Kidney (tissue), 14 donors: ENCODE results near the gene DENND2A. TPM values are rescaled to one million over a fixed set of nuclear protein-coding genes. Genes with fewer than 3 reads are reported as not detected.

Source experiments
- DNase-seq, 5 donors: peaks; one replicate each; pipeline ENCODE4 v3.0.0-alpha.2; 2013 to 2020
- FAIRE-seq: peaks from 2 replicates; lab custom pipeline; 2012; peaks lifted over from hg19 to GRCh38; lab: Jason Lieb, UNC
- H3K27ac ChIP-seq, 2 donors: one replicate each; pipeline ENCODE4 v1.7.0; 2013; ENCODE audit warnings: low read depth in 2 of 2, low read length in 2 of 2, inconsistent platforms in 1 of 2
- H3K27me3 ChIP-seq: one replicate; pipeline ENCODE4 v1.7.1; 2013; ENCODE audit warnings: low read length, inconsistent platforms; ENCODE audit not compliant: control insufficient read depth, insufficient read depth
- H3K36me3 ChIP-seq, 3 donors: one replicate each; pipeline versions ENCODE4 v1.7.0 to v1.7.1; 2013; ENCODE audit warnings: low read length in 3 of 3, control low read depth in 1 of 3, inconsistent platforms in 1 of 3; ENCODE audit not compliant: insufficient read depth in 3 of 3, control insufficient read depth in 2 of 3
- H3K4me1 ChIP-seq, 3 donors: one replicate each; pipeline versions ENCODE4 v1.7.0 to v1.7.1; 2013; ENCODE audit warnings: low read length in 3 of 3, inconsistent platforms in 1 of 3, low read depth in 1 of 3; ENCODE audit not compliant: control insufficient read depth in 2 of 3, insufficient read depth in 2 of 3
- H3K4me3 ChIP-seq, 3 donors: one replicate each; pipeline versions ENCODE4 v1.7.0 to v1.8.1; 2013; ENCODE audit warnings: low read length in 3 of 3, control low read depth in 1 of 3, inconsistent platforms in 1 of 3
- H3K9ac ChIP-seq, 3 donors: one replicate each; pipeline versions ENCODE4 v1.7.0 to v1.7.1; 2013; ENCODE audit warnings: low read length in 3 of 3, control low read depth in 1 of 3, inconsistent platforms in 1 of 3
- H3K9me3 ChIP-seq, 3 donors: one replicate each; pipeline versions ENCODE4 v1.7.0 to v1.7.1; 2013; ENCODE audit warnings: low read length in 3 of 3, control low read depth in 1 of 3, inconsistent platforms in 1 of 3; ENCODE audit not compliant: control insufficient read depth in 2 of 3, insufficient read depth in 1 of 3
- intact Hi-C: fragments of 100-400 bp; cut with DNase I; formaldehyde crosslinking; loops from one replicate; pipeline ENCODE4 v1.11.1; 2022
- polyA plus RNA-seq: library from polyadenylated mRNA; stranded (reverse); fragments of 350-450 nt; fragmentation: Illumina TruSeq; extraction: RNeasy Lipid Tissue Mini Kit (QIAGEN cat#74804); gene quantifications from one replicate; pipeline ENCODE4 v1.2.3, GENCODE V29; 2014; ENCODE audit warnings: low read depth, low replicate concordance; ENCODE audit not compliant: insufficient read depth
- total RNA-seq: library from RNA; stranded (reverse); fragmentation: NEBNext Ultra II Directional; extraction: Animal tissue kit (Norgen Biotek cat#: 25700); gene quantifications from one replicate; pipeline ENCODE4 v1.2.1, GENCODE V29; 2021
- TF ChIP-seq, protein P1 (sequence below): IDR thresholded peaks from 3 replicates; pipeline ENCODE4 v1.5.1; 2012; ENCODE audit warnings: mild to moderate bottlenecking, moderate library complexity, borderline replicate concordance; ENCODE audit not compliant: insufficient read depth; ENCODE audit errors: extremely low read depth
- donor health status: control.
- donor health status: control.
- donor health status: control.
- donor health status: control.
- donor health status: control.
- donor health status: DM: yes; HTN: yes; CAD: no.
- donor health status: Normal renal cell carcinoma (clear cell type).

DENND2A gene
- total and polyA plus RNA-seq, 2 donors from 2014 or later: 6.5 to 18.0 TPM

DNA sequence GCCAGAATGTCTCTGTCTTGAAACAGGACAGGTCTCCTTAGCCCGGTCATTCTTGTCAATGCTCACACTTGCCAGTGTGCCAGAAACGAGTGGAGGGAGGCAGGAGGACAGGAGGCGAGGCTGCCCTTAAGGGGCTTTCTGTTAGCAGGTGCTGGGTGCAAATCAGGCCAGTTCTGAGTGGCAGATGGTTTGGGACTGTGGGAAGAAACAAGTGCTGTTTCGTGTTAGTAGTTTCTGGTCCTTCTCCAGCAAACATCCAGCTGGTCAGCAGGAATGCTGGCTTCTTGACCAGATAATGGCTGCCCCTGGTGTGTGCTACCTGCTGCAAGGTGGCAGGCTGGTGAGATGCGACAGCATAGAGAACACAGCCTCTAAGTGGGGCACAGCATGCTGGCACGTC is 47.7 kb upstream of the DENND2A start:
- Histone ChIP-seq H3K4me1 (no peaks in the 10 kb centered on the region), H3K9ac (no peak overlapping the region), H3K4me3 (no peak overlapping the region), H3K27ac (no peak overlapping the region), H3K36me3 (no peaks in the 10 kb centered on the region), H3K9me3 (no peaks in the 10 kb centered on the region), H3K27me3 (no peaks in the 10 kb centered on the region)
- TF ChIP-seq, protein P1, sequence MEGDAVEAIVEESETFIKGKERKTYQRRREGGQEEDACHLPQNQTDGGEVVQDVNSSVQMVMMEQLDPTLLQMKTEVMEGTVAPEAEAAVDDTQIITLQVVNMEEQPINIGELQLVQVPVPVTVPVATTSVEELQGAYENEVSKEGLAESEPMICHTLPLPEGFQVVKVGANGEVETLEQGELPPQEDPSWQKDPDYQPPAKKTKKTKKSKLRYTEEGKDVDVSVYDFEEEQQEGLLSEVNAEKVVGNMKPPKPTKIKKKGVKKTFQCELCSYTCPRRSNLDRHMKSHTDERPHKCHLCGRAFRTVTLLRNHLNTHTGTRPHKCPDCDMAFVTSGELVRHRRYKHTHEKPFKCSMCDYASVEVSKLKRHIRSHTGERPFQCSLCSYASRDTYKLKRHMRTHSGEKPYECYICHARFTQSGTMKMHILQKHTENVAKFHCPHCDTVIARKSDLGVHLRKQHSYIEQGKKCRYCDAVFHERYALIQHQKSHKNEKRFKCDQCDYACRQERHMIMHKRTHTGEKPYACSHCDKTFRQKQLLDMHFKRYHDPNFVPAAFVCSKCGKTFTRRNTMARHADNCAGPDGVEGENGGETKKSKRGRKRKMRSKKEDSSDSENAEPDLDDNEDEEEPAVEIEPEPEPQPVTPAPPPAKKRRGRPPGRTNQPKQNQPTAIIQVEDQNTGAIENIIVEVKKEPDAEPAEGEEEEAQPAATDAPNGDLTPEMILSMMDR: no peak
- intact Hi-C loops: no loop called here
- FAIRE-seq (no peak), DNase-seq (no peak)

DNA sequence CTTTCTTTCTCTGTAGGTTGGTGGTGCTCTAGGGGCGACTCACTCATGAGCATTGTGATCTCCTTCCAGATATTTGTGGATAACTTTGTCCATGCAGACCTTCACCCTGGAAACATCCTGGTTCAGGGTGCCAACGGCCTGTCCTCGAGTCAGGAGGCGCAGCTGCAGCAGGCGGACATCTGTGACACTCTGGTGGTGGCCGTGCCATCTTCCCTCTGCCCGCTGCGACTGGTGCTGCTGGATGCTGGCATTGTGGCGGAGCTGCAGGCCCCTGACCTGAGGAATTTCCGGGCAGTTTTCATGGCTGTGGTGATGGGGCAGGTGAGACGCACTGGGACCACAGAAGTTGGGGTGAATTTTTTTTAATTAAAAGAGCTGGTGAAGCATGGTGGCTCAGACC is 46.3 kb upstream of the DENND2A start:
- no peaks in the 10 kb centered on the region for H3K9me3 ChIP-seq
- no peak overlapping the region for H3K27ac ChIP-seq
- H3K27me3 ChIP-seq: no peaks in the 10 kb centered on the region
- FAIRE-seq: no peak
- TF ChIP-seq, protein P1: no peak
- H3K4me1 ChIP-seq: no peaks in the 10 kb centered on the region
- DNase-seq: peak in 1 of 5 donors; percentile 55
- no peaks in the 10 kb centered on the region for H3K36me3 ChIP-seq
- intact Hi-C loops: no loop called here
- no peak overlapping the region for H3K9ac ChIP-seq
- no peak overlapping the region for H3K4me3 ChIP-seq

DNA sequence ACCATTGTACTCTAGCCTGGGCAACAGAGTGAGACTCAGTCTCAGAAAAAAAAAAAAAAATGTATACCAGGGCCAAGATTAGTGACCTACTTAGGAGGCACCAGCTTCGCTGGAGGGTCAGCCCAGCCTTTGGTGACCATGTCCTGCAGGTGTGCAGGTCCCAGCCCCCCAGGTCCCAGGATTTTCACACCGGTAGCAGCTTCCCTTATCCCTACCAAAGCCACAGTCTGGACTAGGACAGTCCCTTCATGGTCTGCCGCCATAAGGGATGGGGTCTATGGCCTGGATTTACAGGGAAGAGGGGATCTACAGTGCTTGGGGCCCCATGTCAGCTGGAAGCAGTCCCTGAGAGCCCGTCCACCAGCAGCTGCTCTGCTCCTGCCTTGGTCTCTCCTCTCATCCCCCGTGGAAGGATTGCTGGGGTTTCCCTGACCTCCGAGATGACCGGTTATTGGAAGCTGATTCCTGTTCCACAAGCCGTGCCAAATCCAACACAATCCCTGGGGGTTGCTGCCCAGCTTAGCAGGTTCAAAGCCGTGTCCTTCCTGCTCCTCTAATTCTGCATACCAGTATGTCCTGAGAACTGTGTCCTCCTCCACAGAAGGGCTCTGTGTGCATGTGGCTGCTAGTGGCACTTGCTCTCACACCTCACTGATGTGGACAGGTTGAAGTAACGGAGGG is 44.9 kb upstream of the DENND2A start:
- FAIRE-seq (no peak), DNase-seq (no peak)
- no peak overlapping the region for H3K9ac ChIP-seq
- no peak overlapping the region for H3K4me3 ChIP-seq
- TF ChIP-seq, protein P1: no peak
- H3K27ac ChIP-seq: no peak overlapping the region
- H3K9me3 ChIP-seq: no peaks in the 10 kb centered on the region
- no peaks in the 10 kb centered on the region for H3K27me3 ChIP-seq
- intact Hi-C loops: no loop called here
- H3K36me3 ChIP-seq: peaks cover 0 to 5% (median 0%) of the 10 kb centered on the region in 3 donors
- no peaks in the 10 kb centered on the region for H3K4me1 ChIP-seq
